Measurements from ENCODE around the gene IQSEC3.

Gene IQSEC3

DNA sequence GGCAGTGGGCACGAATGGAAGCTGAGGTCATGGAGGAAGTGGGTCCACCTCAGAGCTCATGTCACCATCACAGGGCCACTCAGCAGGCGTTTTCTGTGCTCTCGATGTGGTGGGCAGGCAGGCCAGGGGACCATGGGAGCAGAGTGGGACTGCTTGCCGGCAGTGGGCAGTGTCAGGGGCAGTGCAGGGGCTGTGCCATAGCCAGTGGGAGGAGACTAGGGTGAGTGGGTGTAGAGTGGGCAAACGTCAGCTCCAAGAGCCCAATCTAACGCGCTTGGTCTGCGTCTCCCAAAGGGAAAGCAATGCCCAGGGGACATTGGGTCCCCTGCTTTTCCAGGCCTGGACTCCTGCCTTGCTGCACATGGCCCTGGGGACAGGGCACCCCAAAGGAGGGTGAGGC is 89.1 kb downstream of the IQSEC3 start:
- H3K9me3 ChIP-seq (ENCODE audit: insufficient read depth, low read depth, low read length), result no peaks in the 10 kb centered on the region
- H3K36me3 ChIP-seq (ENCODE audit: insufficient read depth, low read length), result no peaks in the 10 kb centered on the region
- no peaks in the 10 kb centered on the region for H3K9me2 ChIP-seq (replicated peaks; ENCODE audit: low read depth, low read length)
- no peak for TF ChIP-seq EZH2phosphoT487 (IDR thresholded peaks at IDR 0.05; ENCODE audit: borderline replicate concordance)
- TF ChIP-seq, protein P1, sequence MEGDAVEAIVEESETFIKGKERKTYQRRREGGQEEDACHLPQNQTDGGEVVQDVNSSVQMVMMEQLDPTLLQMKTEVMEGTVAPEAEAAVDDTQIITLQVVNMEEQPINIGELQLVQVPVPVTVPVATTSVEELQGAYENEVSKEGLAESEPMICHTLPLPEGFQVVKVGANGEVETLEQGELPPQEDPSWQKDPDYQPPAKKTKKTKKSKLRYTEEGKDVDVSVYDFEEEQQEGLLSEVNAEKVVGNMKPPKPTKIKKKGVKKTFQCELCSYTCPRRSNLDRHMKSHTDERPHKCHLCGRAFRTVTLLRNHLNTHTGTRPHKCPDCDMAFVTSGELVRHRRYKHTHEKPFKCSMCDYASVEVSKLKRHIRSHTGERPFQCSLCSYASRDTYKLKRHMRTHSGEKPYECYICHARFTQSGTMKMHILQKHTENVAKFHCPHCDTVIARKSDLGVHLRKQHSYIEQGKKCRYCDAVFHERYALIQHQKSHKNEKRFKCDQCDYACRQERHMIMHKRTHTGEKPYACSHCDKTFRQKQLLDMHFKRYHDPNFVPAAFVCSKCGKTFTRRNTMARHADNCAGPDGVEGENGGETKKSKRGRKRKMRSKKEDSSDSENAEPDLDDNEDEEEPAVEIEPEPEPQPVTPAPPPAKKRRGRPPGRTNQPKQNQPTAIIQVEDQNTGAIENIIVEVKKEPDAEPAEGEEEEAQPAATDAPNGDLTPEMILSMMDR (conservative IDR thresholded peaks at IDR 0.05; ENCODE audit: low read length), result no peak
- no peak overlapping the region for H2AFZ ChIP-seq (ENCODE audit: low read length)
- H3K4me2 ChIP-seq (ENCODE audit: low read depth, low read length, poor library complexity, severe bottlenecking), result no peak overlapping the region
- no peaks in the 10 kb centered on the region for H3K27me3 ChIP-seq (ENCODE audit: insufficient read depth, low read length, poor library complexity, severe bottlenecking)
- peaks cover 30% of the 10 kb centered on the region for H3K4me1 ChIP-seq (ENCODE audit: insufficient read depth, low read length, poor library complexity, severe bottlenecking)
- H4K20me1 ChIP-seq (ENCODE audit: insufficient read depth, low read length, poor library complexity, severe bottlenecking), result no peaks in the 10 kb centered on the region
- H3K4me3 ChIP-seq (ENCODE audit: low read length, poor library complexity, severe bottlenecking), result no peak overlapping the region
- no peaks in the 10 kb centered on the region for H3K79me2 ChIP-seq (ENCODE audit: insufficient read depth, low read length)
- H3F3A ChIP-seq (ENCODE audit: low read depth), result no peaks in the 10 kb centered on the region
- H3K9ac ChIP-seq (ENCODE audit: low read depth, low read length, poor library complexity, severe bottlenecking), result no peak overlapping the region

DNA sequence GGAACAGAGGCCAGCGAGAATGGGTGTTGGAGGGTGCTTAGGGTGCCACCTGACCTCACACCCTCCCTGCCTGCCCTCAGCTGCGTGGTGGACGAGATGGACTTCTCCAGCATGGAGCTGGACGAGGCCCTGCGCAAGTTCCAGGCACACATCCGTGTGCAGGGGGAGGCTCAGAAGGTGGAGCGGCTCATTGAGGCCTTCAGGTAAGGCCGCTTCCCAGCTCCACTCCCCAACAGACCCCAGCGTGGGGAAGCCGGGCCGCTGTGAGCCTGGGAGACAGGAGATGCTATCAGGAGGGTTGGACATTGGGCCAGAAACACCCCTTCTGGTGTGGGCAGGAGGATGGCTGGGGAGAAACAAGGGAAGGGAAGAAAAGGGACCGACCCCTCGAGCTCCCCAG is 90.4 kb downstream of the IQSEC3 start:
- no peaks in the 10 kb centered on the region for H3K79me2 ChIP-seq (ENCODE audit: insufficient read depth, low read length)
- TF ChIP-seq, protein P1 (conservative IDR thresholded peaks at IDR 0.05; ENCODE audit: low read length), result no peak
- TF ChIP-seq EZH2phosphoT487 (IDR thresholded peaks at IDR 0.05; ENCODE audit: borderline replicate concordance), result no peak
- H3K9ac ChIP-seq (ENCODE audit: low read depth, low read length, poor library complexity, severe bottlenecking), result no peak overlapping the region
- H2AFZ ChIP-seq (ENCODE audit: low read length), result no peak overlapping the region
- no peaks in the 10 kb centered on the region for H4K20me1 ChIP-seq (ENCODE audit: insufficient read depth, low read length, poor library complexity, severe bottlenecking)
- peaks cover 2% of the 10 kb centered on the region; the same call in 1 of the 2 replicates for H3F3A ChIP-seq (ENCODE audit: low read depth)
- H3K9me2 ChIP-seq (replicated peaks; ENCODE audit: low read depth, low read length), result no peaks in the 10 kb centered on the region
- no peak overlapping the region for H3K4me3 ChIP-seq (ENCODE audit: low read length, poor library complexity, severe bottlenecking)
- no peaks in the 10 kb centered on the region for H3K9me3 ChIP-seq (ENCODE audit: insufficient read depth, low read depth, low read length)
- H3K4me1 ChIP-seq (ENCODE audit: insufficient read depth, low read length, poor library complexity, severe bottlenecking), result peaks cover 26% of the 10 kb centered on the region
- no peaks in the 10 kb centered on the region for H3K36me3 ChIP-seq (ENCODE audit: insufficient read depth, low read length)
- H3K4me2 ChIP-seq (ENCODE audit: low read depth, low read length, poor library complexity, severe bottlenecking), result no peak overlapping the region
- no peaks in the 10 kb centered on the region for H3K27me3 ChIP-seq (ENCODE audit: insufficient read depth, low read length, poor library complexity, severe bottlenecking)

DNA sequence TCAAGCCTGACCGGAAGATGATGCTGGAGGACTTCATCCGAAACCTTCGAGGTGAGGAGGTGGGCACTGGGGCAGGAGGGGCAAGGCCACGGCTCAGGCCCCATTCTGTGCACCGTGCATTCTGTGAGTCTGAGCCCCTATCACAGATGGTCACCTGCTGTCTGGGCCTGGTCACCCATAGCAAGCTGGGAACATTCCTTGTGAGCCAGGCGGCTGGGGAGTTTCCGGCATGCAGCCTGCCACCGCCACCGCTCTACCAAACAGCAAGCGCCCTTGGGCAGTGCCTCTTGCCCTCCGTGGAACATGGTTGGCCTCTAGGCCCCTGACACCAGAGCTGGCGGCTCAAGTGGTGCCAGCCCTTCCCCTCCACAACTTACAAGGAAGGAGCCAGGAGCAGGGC is 91.1 kb downstream of the IQSEC3 start:
- Histone ChIP-seq H3F3A (ENCODE audit: low read depth) (peaks cover 3% of the 10 kb centered on the region; the same call in 1 of the 2 replicates), H3K27me3 (ENCODE audit: insufficient read depth, low read length, poor library complexity, severe bottlenecking) (no peaks in the 10 kb centered on the region), H3K9ac (ENCODE audit: low read depth, low read length, poor library complexity, severe bottlenecking) (no peak overlapping the region), H2AFZ (ENCODE audit: low read length) (no peak overlapping the region), H3K9me3 (ENCODE audit: insufficient read depth, low read depth, low read length) (no peaks in the 10 kb centered on the region), H3K9me2 (replicated peaks; ENCODE audit: low read depth, low read length) (no peaks in the 10 kb centered on the region), H4K20me1 (ENCODE audit: insufficient read depth, low read length, poor library complexity, severe bottlenecking) (no peaks in the 10 kb centered on the region), H3K4me3 (ENCODE audit: low read length, poor library complexity, severe bottlenecking) (no peak overlapping the region), H3K79me2 (ENCODE audit: insufficient read depth, low read length) (no peaks in the 10 kb centered on the region), H3K4me1 (ENCODE audit: insufficient read depth, low read length, poor library complexity, severe bottlenecking) (peaks cover 20% of the 10 kb centered on the region), H3K4me2 (ENCODE audit: low read depth, low read length, poor library complexity, severe bottlenecking) (no peak overlapping the region), H3K36me3 (ENCODE audit: insufficient read depth, low read length) (no peaks in the 10 kb centered on the region)
- TF ChIP-seq, protein P1 (conservative IDR thresholded peaks at IDR 0.05; ENCODE audit: low read length), result no peak
- TF ChIP-seq EZH2phosphoT487 (IDR thresholded peaks at IDR 0.05; ENCODE audit: borderline replicate concordance), result no peak

All from Loucy (cell line).